B cell (primary cell): ENCODE data around the gene PYGO2. TPM values are rescaled to one million over a fixed set of nuclear protein-coding genes. Genes with fewer than 3 reads are reported as not detected.

ENCODE experiments used
- ATAC-seq: fragments of 200-7000 bp; cut with Tn5 transposase; one replicate; pipeline ENCODE4 v1.10.0; 2021; ENCODE audit warnings: low read depth, mild to moderate bottlenecking, moderate number of reproducible peaks, moderate library complexity
- CTCF ChIA-PET: fragments of 350-600 bp; sonication (Branson Sonifier 250); formaldehyde crosslinking; loops from one replicate; lab custom pipeline; 2021; ENCODE audit warnings: antibody characterized with exemption, inconsistent platforms; lab: Charles Lee
- POLR2A ChIA-PET: fragments of 350-600 bp; sonication (Branson Sonifier 250); formaldehyde crosslinking; loops from one replicate; lab custom pipeline; 2021; ENCODE audit warnings: antibody characterized with exemption; lab: Charles Lee
- DNase-seq: peaks from one replicate; pipeline ENCODE4 v3.0.0; 2013
- H2AFZ ChIP-seq: 2 replicates; pipeline ENCODE4 v1.6.1; 2012; ENCODE audit warnings: mild to moderate bottlenecking, low read depth, low read length; ENCODE audit not compliant: insufficient read depth, poor library complexity, severe bottlenecking
- H3K27ac ChIP-seq, 2 donors: 1 replicate in 1 of 2; 2 replicates in 1 of 2; pipeline ENCODE4 v1.5.1; 2012 to 2013; ENCODE audit warnings: low read length in 2 of 2, mild to moderate bottlenecking in 2 of 2, moderate library complexity in 1 of 2
- H3K27me3 ChIP-seq, 4 experiments: fragments of 200-600 bp in 1 of 4; sonication (generic) in 1 of 4; replicated peaks in 1 of 4; 1 replicate in 2 of 4; 2 replicates in 2 of 4; pipeline versions ENCODE4 v1.6.1 to v1.7.0; 2013 to 2016; ENCODE audit warnings: low read length in 3 of 4, mild to moderate bottlenecking in 2 of 4, mixed read lengths in 1 of 4, moderate library complexity in 1 of 4; ENCODE audit not compliant: insufficient read depth in 4 of 4, control insufficient read depth in 3 of 4; ENCODE audit errors: control extremely low read depth in 1 of 4
- H3K36me3 ChIP-seq, 2 experiments: replicated peaks in 1 of 2; 1 replicate in 1 of 2; 2 replicates in 1 of 2; pipeline versions ENCODE4 v1.6.1 to v1.7.1; 2013; ENCODE audit warnings: low read length in 1 of 2; ENCODE audit not compliant: insufficient read depth in 2 of 2, control insufficient read depth in 1 of 2; ENCODE audit errors: control extremely low read depth in 1 of 2, extremely low read depth in 1 of 2
- H3K4me1 ChIP-seq, 2 donors: fragments of 200-600 bp in 1 of 2; sonication (generic) in 1 of 2; 1 replicate in 1 of 2; 2 replicates in 1 of 2; pipeline versions ENCODE4 v1.5.1 to v1.6.1; 2013 to 2017; ENCODE audit warnings: low read length in 2 of 2; ENCODE audit not compliant: control insufficient read depth in 2 of 2, insufficient read depth in 2 of 2
- H3K4me2 ChIP-seq: replicated peaks from 2 replicates; pipeline ENCODE3; 2012; ENCODE audit warnings: mild to moderate bottlenecking, low read depth, low read length; ENCODE audit not compliant: poor library complexity, severe bottlenecking
- H3K4me3 ChIP-seq, 5 experiments: fragments of 200-600 bp in 1 of 5; sonication (generic) in 1 of 5; 1 replicate in 3 of 5; 2 replicates in 2 of 5; pipeline versions ENCODE4 v1.5.1 to v1.7.0; 2011 to 2016; ENCODE audit warnings: low read length in 4 of 5, mild to moderate bottlenecking in 4 of 5, low read depth in 2 of 5, control low read depth in 1 of 5, moderate library complexity in 1 of 5; ENCODE audit not compliant: insufficient read depth in 1 of 5; ENCODE audit errors: control extremely low read depth in 1 of 5, extremely low read depth in 1 of 5
- H3K79me2 ChIP-seq: fragments of 200-600 bp; sonication (generic); one replicate; pipeline ENCODE4 v1.6.0; 2016; ENCODE audit warnings: low read length; ENCODE audit not compliant: control insufficient read depth, insufficient read depth
- H3K9ac ChIP-seq: fragments of 200-600 bp; sonication (generic); 2 replicates; pipeline ENCODE4 v1.6.1; 2017; ENCODE audit warnings: mild to moderate bottlenecking, low read length, moderate library complexity
- H3K9me3 ChIP-seq, 3 donors: one replicate each; pipeline versions ENCODE4 v1.6.1 to v1.7.1; 2013; ENCODE audit warnings: low read length in 2 of 3; ENCODE audit not compliant: control insufficient read depth in 2 of 3, insufficient read depth in 1 of 3; ENCODE audit errors: control extremely low read depth in 1 of 3
- H4K20me1 ChIP-seq: 2 replicates; pipeline ENCODE4 v1.6.0; 2012; ENCODE audit warnings: mild to moderate bottlenecking, low read length; ENCODE audit not compliant: insufficient read depth, control insufficient read depth, poor library complexity, severe bottlenecking
- H3K27ac Mint-ChIP-seq: one replicate; pipeline ENCODE4 v1.8.0; 2021; ENCODE audit warnings: mixed read lengths
- H3K27me3 Mint-ChIP-seq: one replicate; pipeline ENCODE4 v1.8.0; 2021; ENCODE audit warnings: mixed read lengths
- H3K4me1 Mint-ChIP-seq: one replicate; pipeline ENCODE4 v1.8.0; 2021; ENCODE audit warnings: mixed read lengths
- H3K4me3 Mint-ChIP-seq: one replicate; pipeline ENCODE4 v1.8.0; 2021; ENCODE audit warnings: mixed read lengths
- H3K9me3 Mint-ChIP-seq: one replicate; pipeline ENCODE4 v1.8.0; 2022; ENCODE audit warnings: mixed read lengths; ENCODE audit not compliant: insufficient read depth
- EZH2 ChIP-seq: IDR thresholded peaks from 2 replicates; pipeline ENCODE4 v1.6.1; 2012; ENCODE audit warnings: borderline replicate concordance, low read depth, mild to moderate bottlenecking, moderate library complexity, low read length; ENCODE audit not compliant: insufficient read depth, poor library complexity, severe bottlenecking
- WGBS: methylation state at CpG from one replicate; pipeline ENCODE4 v1.1.5; 2013; ENCODE audit warnings: missing lambda C conversion rate; ENCODE audit not compliant: insufficient coverage; 5-methylcytosine and 5-hydroxymethylcytosine counted together
- intact Hi-C: fragments of 100-400 bp; cut with micrococcal nuclease; formaldehyde crosslinking; loops from one replicate; pipeline ENCODE4 v1.10.0; 2022
- polyA plus RNA-seq: library from polyadenylated mRNA; depleted of rRNA; stranded (reverse); fragments of >200 nt; gene quantifications from 2 replicates; pipeline ENCODE4 v1.2.3, GENCODE V29; 2012
- total RNA-seq, 2 donors: library from RNA; stranded (reverse); fragments of 120-200 nt in 1 of 2; gene quantifications; 1 replicate in 1 of 2; 2 replicates in 1 of 2; pipeline versions ENCODE4 v1.2.3 to v1.2.4, GENCODE V29; 2013 to 2022
- TF ChIP-seq, protein P1 (sequence below): fragments of 200-600 bp; IDR thresholded peaks from one replicate; pipeline ENCODE4 v1.8.0; 2022; ENCODE audit warnings: antibody characterized with exemption, mild to moderate bottlenecking

The PYGO2 gene
- total and polyA plus RNA-seq, 2 donors (not counting 1 experiment from before 2014, with no cell fraction given) = 22.2 to 52.7 TPM

DNA sequence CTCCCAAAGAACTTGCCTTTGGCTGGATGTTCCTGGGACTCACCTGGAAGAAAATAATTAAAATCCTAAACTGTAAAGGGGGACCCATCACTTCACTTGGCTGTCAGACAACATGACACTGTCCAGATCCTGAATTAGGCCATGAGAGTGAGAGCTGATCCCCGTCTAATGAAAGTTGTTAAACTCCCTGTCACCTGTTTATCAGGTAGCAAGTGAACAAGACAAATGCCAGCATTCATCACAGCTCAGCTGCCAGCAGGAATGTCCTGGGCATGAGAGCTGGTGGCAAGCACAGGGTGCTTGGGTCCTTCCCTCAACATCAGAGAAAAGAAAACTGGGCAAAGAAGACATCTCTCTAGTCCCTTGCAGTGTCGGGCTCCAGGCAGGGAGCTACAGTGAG is 48.8 kb downstream of the PYGO2 start:
- Histone ChIP-seq H3K4me3 (no peak overlapping the region), H3K4me1 (no peaks in the 10 kb centered on the region), H2AFZ (no peak overlapping the region), H4K20me1 (no peaks in the 10 kb centered on the region), H3K36me3 (no peaks in the 10 kb centered on the region), H3K79me2 (no peaks in the 10 kb centered on the region), H3K27ac (no peak overlapping the region), H3K27me3 (no peaks in the 10 kb centered on the region), H3K4me2 (no peak overlapping the region), H3K9ac (no peak overlapping the region), H3K9me3 (no peaks in the 10 kb centered on the region)
- intact Hi-C loops = no loop called here
- 100% methylated on average over 2 of the region's 2 CpGs for WGBS
- Mint-ChIP-seq H3K9me3 (no peaks in the 10 kb centered on the region), H3K4me3 (no peak overlapping the region), H3K27ac (no peak overlapping the region), H3K4me1 (peaks cover 1% of the 10 kb centered on the region), H3K27me3 (no peaks in the 10 kb centered on the region)
- POLR2A ChIA-PET = no interaction called here
- CTCF ChIA-PET = interaction anchor here (1.7 kb wide), 1 partner anchor 35 kb away, joined by 4 read pairs; no protein-coding TSS in a partner anchor
- no peak for TF ChIP-seq EZH2
- TF ChIP-seq, protein P1, sequence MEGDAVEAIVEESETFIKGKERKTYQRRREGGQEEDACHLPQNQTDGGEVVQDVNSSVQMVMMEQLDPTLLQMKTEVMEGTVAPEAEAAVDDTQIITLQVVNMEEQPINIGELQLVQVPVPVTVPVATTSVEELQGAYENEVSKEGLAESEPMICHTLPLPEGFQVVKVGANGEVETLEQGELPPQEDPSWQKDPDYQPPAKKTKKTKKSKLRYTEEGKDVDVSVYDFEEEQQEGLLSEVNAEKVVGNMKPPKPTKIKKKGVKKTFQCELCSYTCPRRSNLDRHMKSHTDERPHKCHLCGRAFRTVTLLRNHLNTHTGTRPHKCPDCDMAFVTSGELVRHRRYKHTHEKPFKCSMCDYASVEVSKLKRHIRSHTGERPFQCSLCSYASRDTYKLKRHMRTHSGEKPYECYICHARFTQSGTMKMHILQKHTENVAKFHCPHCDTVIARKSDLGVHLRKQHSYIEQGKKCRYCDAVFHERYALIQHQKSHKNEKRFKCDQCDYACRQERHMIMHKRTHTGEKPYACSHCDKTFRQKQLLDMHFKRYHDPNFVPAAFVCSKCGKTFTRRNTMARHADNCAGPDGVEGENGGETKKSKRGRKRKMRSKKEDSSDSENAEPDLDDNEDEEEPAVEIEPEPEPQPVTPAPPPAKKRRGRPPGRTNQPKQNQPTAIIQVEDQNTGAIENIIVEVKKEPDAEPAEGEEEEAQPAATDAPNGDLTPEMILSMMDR = no peak
- DNase-seq (no peak), ATAC-seq (no peak)

GRCh38 chr1:154911691-154912550 is 49.7 kb downstream of the PYGO2 start:
- Mint-ChIP-seq H3K4me3 (no peak overlapping the region), H3K9me3 (no peaks in the 10 kb centered on the region), H3K27ac (no peak overlapping the region), H3K4me1 (no peaks in the 10 kb centered on the region), H3K27me3 (no peaks in the 10 kb centered on the region)
- 96% methylated on average over 6 of the region's 8 CpGs for WGBS
- no peaks in the 10 kb centered on the region for H3K4me1 ChIP-seq
- no peak overlapping the region for H3K4me3 ChIP-seq
- H3K36me3 ChIP-seq = no peaks in the 10 kb centered on the region
- H3K4me2 ChIP-seq = no peak overlapping the region
- no peak overlapping the region for H2AFZ ChIP-seq
- ATAC-seq = no peak
- ChIA-PET POLR2A (no interaction called here), CTCF (interaction anchor here (1.7 kb wide), 1 partner anchor 34 kb away, joined by 4 read pairs; no protein-coding TSS in a partner anchor)
- no peaks in the 10 kb centered on the region for H3K9me3 ChIP-seq
- TF ChIP-seq, protein P1 = no peak
- TF ChIP-seq EZH2 = no peak
- no peak for DNase-seq
- H4K20me1 ChIP-seq = no peaks in the 10 kb centered on the region
- intact Hi-C loops = no loop called here
- no peak overlapping the region for H3K9ac ChIP-seq
- no peak overlapping the region for H3K27ac ChIP-seq
- H3K27me3 ChIP-seq = no peaks in the 10 kb centered on the region
- H3K79me2 ChIP-seq = no peaks in the 10 kb centered on the region
